Natural killer cell (primary cell): ENCODE data around the gene NPEPL1. TPM values are rescaled to one million over a fixed set of nuclear protein-coding genes. Genes with fewer than 3 reads are reported as not detected.
"Not testable (repeated sequence)": the region's sequence is repeated elsewhere in the genome, so short reads cannot be mapped to it uniquely, and the experiment has no call there.

Source experiments
- ATAC-seq, 3 donors: fragments of 150-1000 bp in 2 of 3; fragments of 200-7000 bp in 1 of 3; cut with Tn5 transposase; 1 replicate in 1 of 3; 2 replicates in 2 of 3; pipeline ENCODE4 v1.10.0; 2021; ENCODE audit warnings: mild to moderate bottlenecking in 2 of 3, moderate library complexity in 2 of 3
- DNase-seq, 2 donors: peaks; one replicate each; pipeline versions ENCODE4 v3.0.0 to v3.0.0-alpha.2; 2013 to 2021; ENCODE audit warnings: mixed read lengths in 1 of 2
- H3K27ac ChIP-seq: one replicate; pipeline ENCODE4 v1.5.1; 2013; ENCODE audit warnings: mild to moderate bottlenecking, low read length
- H3K27me3 ChIP-seq: one replicate; pipeline ENCODE4 v1.6.1; 2013; ENCODE audit warnings: low read length; ENCODE audit not compliant: control insufficient read depth, insufficient read depth
- H3K36me3 ChIP-seq: one replicate; pipeline ENCODE4 v1.6.1; 2013; ENCODE audit warnings: low read length; ENCODE audit not compliant: control insufficient read depth, insufficient read depth
- H3K4me1 ChIP-seq: one replicate; pipeline ENCODE4 v1.6.1; 2013; ENCODE audit warnings: low read length; ENCODE audit not compliant: control insufficient read depth, insufficient read depth
- H3K4me3 ChIP-seq: one replicate; pipeline ENCODE4 v1.5.1; 2013; ENCODE audit warnings: low read length
- H3K9me3 ChIP-seq: one replicate; pipeline ENCODE4 v1.6.1; 2013; ENCODE audit warnings: low read length; ENCODE audit not compliant: control insufficient read depth, insufficient read depth
- H3K27ac Mint-ChIP-seq, 2 donors: one replicate each; pipeline ENCODE4 v1.8.0; 2022; ENCODE audit warnings: mild to moderate bottlenecking in 2 of 2, mixed read lengths in 2 of 2, moderate library complexity in 1 of 2
- H3K27me3 Mint-ChIP-seq, 2 donors: one replicate each; pipeline ENCODE4 v1.8.0; 2022; ENCODE audit warnings: low read depth in 2 of 2, mixed read lengths in 2 of 2
- H3K36me3 Mint-ChIP-seq: one replicate; pipeline ENCODE4 v1.8.0; 2022; ENCODE audit warnings: mixed read lengths
- H3K4me1 Mint-ChIP-seq, 2 donors: one replicate each; pipeline ENCODE4 v1.8.0; 2022; ENCODE audit warnings: mixed read lengths in 2 of 2
- H3K4me3 Mint-ChIP-seq: one replicate; pipeline ENCODE4 v1.8.0; 2022; ENCODE audit warnings: mild to moderate bottlenecking, moderate library complexity, mixed read lengths
- H3K9me3 Mint-ChIP-seq, 2 donors: one replicate each; pipeline ENCODE4 v1.8.0; 2022; ENCODE audit warnings: mixed read lengths in 2 of 2
- CTCF ChIP-seq: fragments of 200-600 bp; IDR thresholded peaks from one replicate; pipeline ENCODE4 v1.8.0; 2022; ENCODE audit warnings: antibody characterized with exemption
- WGBS: methylation state at CpG from one replicate; pipeline ENCODE4 v1.1.7; 2013; ENCODE audit warnings: missing lambda C conversion rate; ENCODE audit not compliant: insufficient coverage; 5-methylcytosine and 5-hydroxymethylcytosine counted together
- intact Hi-C: fragments of 100-400 bp; cut with micrococcal nuclease; formaldehyde crosslinking; loops from one replicate; pipeline ENCODE4 v1.14.2; 2022
- total RNA-seq, 4 donors: library from RNA; stranded (reverse); fragments of 120-200 nt in 1 of 4; gene quantifications; one replicate each; pipeline versions ENCODE4 v1.2.3 to v1.2.4, GENCODE V29; 2013 to 2022

Gene NPEPL1
- total RNA-seq, 3 donors from 2014 or later (not counting 1 experiment from before 2014, with no cell fraction given) = 66.0 to 83.7 (median 68.4) TPM

GRCh38 chr20:58747211-58747610 lies 54.6 kb downstream of the NPEPL1 start:
- no peaks in the 10 kb centered on the region for H3K4me1 Mint-ChIP-seq
- WGBS = 83% methylated on average over 8 of the region's 8 CpGs
- H3K36me3 Mint-ChIP-seq = no peaks in the 10 kb centered on the region
- H3K4me1 ChIP-seq = no peaks in the 10 kb centered on the region
- DNase-seq (no peak), ATAC-seq (no peak)
- peaks cover 23 to 41% of the 10 kb centered on the region in 2 donors for H3K27me3 Mint-ChIP-seq
- H3K27me3 ChIP-seq = no peaks in the 10 kb centered on the region
- H3K9me3 Mint-ChIP-seq = no peaks in the 10 kb centered on the region
- H3K4me3 Mint-ChIP-seq = no peak overlapping the region
- no peaks in the 10 kb centered on the region for H3K9me3 ChIP-seq
- intact Hi-C loops = no loop called here
- H3K4me3 ChIP-seq = no peak overlapping the region
- no peak for TF ChIP-seq CTCF
- no peaks in the 10 kb centered on the region for H3K36me3 ChIP-seq
- H3K27ac Mint-ChIP-seq = no peak overlapping the region
- H3K27ac ChIP-seq = no peak overlapping the region

GRCh38 chr20:58748618-58749017 lies 56.0 kb downstream of the NPEPL1 start:
- H3K9me3 ChIP-seq = no peaks in the 10 kb centered on the region
- Mint-ChIP-seq H3K4me1 (no peaks in the 10 kb centered on the region), H3K27ac (no peak overlapping the region), H3K4me3 (no peak overlapping the region), H3K36me3 (no peaks in the 10 kb centered on the region), H3K9me3 (no peaks in the 10 kb centered on the region), H3K27me3 (peaks cover 23 to 32% of the 10 kb centered on the region in 2 donors)
- no peak overlapping the region for H3K27ac ChIP-seq
- DNase-seq = no peak
- no peak overlapping the region for H3K4me3 ChIP-seq
- H3K36me3 ChIP-seq = no peaks in the 10 kb centered on the region
- intact Hi-C loops = no loop called here
- TF ChIP-seq CTCF = no peak
- no peaks in the 10 kb centered on the region for H3K27me3 ChIP-seq
- WGBS = 54% methylated on average over 2 of the region's 3 CpGs
- H3K4me1 ChIP-seq = no peaks in the 10 kb centered on the region
- no peak for ATAC-seq

GRCh38 chr20:58749098-58749769 lies 56.6 kb downstream of the NPEPL1 start:
- no peaks in the 10 kb centered on the region for H3K36me3 ChIP-seq
- TF ChIP-seq CTCF = no peak
- no peak overlapping the region for H3K4me3 ChIP-seq
- H3K27ac Mint-ChIP-seq = no peak overlapping the region
- no peak for ATAC-seq
- peaks cover 23 to 38% of the 10 kb centered on the region in 2 donors for H3K27me3 Mint-ChIP-seq
- H3K4me1 ChIP-seq = no peaks in the 10 kb centered on the region
- intact Hi-C loops = no loop called here
- no peaks in the 10 kb centered on the region for H3K9me3 Mint-ChIP-seq
- no peaks in the 10 kb centered on the region for H3K9me3 ChIP-seq
- H3K27ac ChIP-seq = no peak overlapping the region
- no peaks in the 10 kb centered on the region for H3K36me3 Mint-ChIP-seq
- H3K4me1 Mint-ChIP-seq = no peaks in the 10 kb centered on the region
- H3K27me3 ChIP-seq = no peaks in the 10 kb centered on the region
- H3K4me3 Mint-ChIP-seq = no peak overlapping the region
- 90% methylated on average over 11 of the region's 11 CpGs for WGBS
- DNase-seq = no peak

- 86% methylated on average over 5 of the region's 5 CpGs for WGBS
- no peaks in the 10 kb centered on the region for H3K36me3 Mint-ChIP-seq
Observed at GRCh38 chr20:58749979-58750378, 57.4 kb downstream of the NPEPL1 start.

GRCh38 chr20:58750706-58751105 lies 58.1 kb downstream of the NPEPL1 start:
- H3K4me3 ChIP-seq, H3K36me3 Mint-ChIP-seq, intact Hi-C loops, H3K9me3 ChIP-seq, H3K36me3 ChIP-seq, H3K27me3 ChIP-seq, ATAC-seq, H3K27ac Mint-ChIP-seq, H3K4me1 Mint-ChIP-seq, H3K4me3 Mint-ChIP-seq, H3K27ac ChIP-seq, DNase-seq, H3K9me3 Mint-ChIP-seq, H3K4me1 ChIP-seq: not testable (repeated sequence)
- peaks cover 22 to 38% of the 10 kb centered on the region in 2 donors for H3K27me3 Mint-ChIP-seq
- 89% methylated on average over 1 of the region's 2 CpGs for WGBS

More at GRCh38 chr20:58749979-58750378, 57.4 kb downstream of the NPEPL1 start:
- no peaks in the 10 kb centered on the region for H3K9me3 ChIP-seq
- no peaks in the 10 kb centered on the region for H3K9me3 Mint-ChIP-seq
- no peaks in the 10 kb centered on the region for H3K4me1 ChIP-seq
- no peaks in the 10 kb centered on the region for H3K36me3 ChIP-seq
- no peak for TF ChIP-seq CTCF
- peaks cover 23 to 38% of the 10 kb centered on the region in 2 donors for H3K27me3 Mint-ChIP-seq
- no peak overlapping the region for H3K4me3 Mint-ChIP-seq
- ATAC-seq (no peak), DNase-seq (no peak)
- intact Hi-C loops = no loop called here
- no peaks in the 10 kb centered on the region for H3K27me3 ChIP-seq
- no peak overlapping the region for H3K27ac ChIP-seq
- no peak overlapping the region for H3K4me3 ChIP-seq
- no peak overlapping the region for H3K27ac Mint-ChIP-seq
- H3K4me1 Mint-ChIP-seq = no peaks in the 10 kb centered on the region
